Stomach (tissue), 4 donors: ENCODE results near the gene PIBF1.

Source experiments
- CTCF ChIP-seq, 7 experiments: fragments of 450-650 bp in 4 of 7; fragments of 200-600 bp in 3 of 7; sonication (generic) in 3 of 7; IDR thresholded peaks; one replicate each; pipeline ENCODE4 v1.5.1; 2016 to 2019; ENCODE audit warnings: antibody characterized with exemption in 7 of 7, control low read depth in 2 of 7, mild to moderate bottlenecking in 1 of 7
- EP300 ChIP-seq: sonication (generic); formaldehyde crosslinking; IDR thresholded peaks from one replicate; pipeline ENCODE4 v1.6.1; 2017; ENCODE audit warnings: antibody characterized with exemption
- POLR2A ChIP-seq, 4 donors: fragments of 450-650 bp; IDR thresholded peaks; one replicate each; pipeline ENCODE4 v1.6.1; 2016; ENCODE audit warnings: antibody characterized with exemption in 4 of 4, control low read depth in 2 of 4, mild to moderate bottlenecking in 1 of 4, moderate library complexity in 1 of 4
- POLR2AphosphoS5 ChIP-seq, 3 donors: sonication (generic); formaldehyde crosslinking; IDR thresholded peaks; one replicate each; pipeline ENCODE4 v1.6.1; 2016; ENCODE audit warnings: antibody characterized with exemption in 3 of 3

GRCh38 chr13:73039201-73040108 lies 257.5 kb downstream of the PIBF1 start:
- no peak for TF ChIP-seq POLR2A (IDR thresholded peaks at IDR 0.05)
- no peak for TF ChIP-seq CTCF (IDR thresholded peaks at IDR 0.05)
- TF ChIP-seq EP300, result no peak
- no peak for TF ChIP-seq POLR2AphosphoS5 (IDR thresholded peaks at IDR 0.05)
